GM23338 (cell line): ENCODE results near the gene HDAC5. TPM values are rescaled to one million over a fixed set of nuclear protein-coding genes. Genes with fewer than 3 reads are reported as not detected.

ENCODE experiments used
- ATAC-seq: fragments of 200-7000 bp; cut with Tn5 transposase; 3 replicates; pipeline ENCODE4 v1.9.1; 2020
- DNase-seq: peaks from one replicate; pipeline ENCODE4 v3.0.0-alpha.2; 2015; ENCODE audit warnings: low spot score
- H2AFZ ChIP-seq: fragments of 200-600 bp; sonication (generic); 2 replicates; pipeline ENCODE4 v1.8.0; 2016; ENCODE audit warnings: antibody characterized with exemption, mild to moderate bottlenecking, moderate library complexity
- H3F3A ChIP-seq: fragments of 200-600 bp; sonication (generic); replicated peaks from 2 replicates; pipeline ENCODE4 v1.8.0; 2017; ENCODE audit warnings: antibody characterized with exemption, mixed run types, low read depth
- H3K27ac ChIP-seq: fragments of 200-600 bp; sonication (generic); 2 replicates; pipeline ENCODE4 v1.6.1; 2016; ENCODE audit warnings: low read depth
- H3K27me3 ChIP-seq: fragments of 200-600 bp; sonication (generic); 2 replicates; pipeline ENCODE4 v1.8.0; 2016; ENCODE audit warnings: mild to moderate bottlenecking, mixed run types, moderate library complexity; ENCODE audit not compliant: insufficient read depth
- H3K36me3 ChIP-seq: fragments of 200-600 bp; sonication (generic); 2 replicates; pipeline ENCODE4 v1.8.0; 2016; ENCODE audit warnings: mild to moderate bottlenecking; ENCODE audit not compliant: insufficient read depth
- H3K4me1 ChIP-seq: fragments of 200-600 bp; sonication (generic); 2 replicates; pipeline ENCODE4 v1.8.0; 2016; ENCODE audit warnings: mild to moderate bottlenecking, moderate library complexity; ENCODE audit not compliant: insufficient read depth
- H3K4me2 ChIP-seq: fragments of 200-600 bp; sonication (generic); 2 replicates; pipeline ENCODE4 v1.7.1; 2017; ENCODE audit warnings: mixed run types
- H3K4me3 ChIP-seq: fragments of 200-600 bp; sonication (generic); 2 replicates; pipeline ENCODE4 v1.6.1; 2016; ENCODE audit warnings: mixed run types
- H3K79me2 ChIP-seq: fragments of 200-600 bp; sonication (generic); replicated peaks from 2 replicates; pipeline ENCODE4 v1.8.0; 2017; ENCODE audit warnings: mild to moderate bottlenecking; ENCODE audit not compliant: insufficient read depth
- H3K9me2 ChIP-seq: fragments of 200-600 bp; sonication (generic); 2 replicates; pipeline ENCODE4 v1.8.0; 2017; ENCODE audit not compliant: insufficient read depth
- H4K20me1 ChIP-seq: fragments of 200-600 bp; sonication (generic); replicated peaks from 2 replicates; pipeline ENCODE4 v1.8.0; 2017; ENCODE audit warnings: mild to moderate bottlenecking; ENCODE audit not compliant: insufficient read depth
- H3K27ac Mint-ChIP-seq: 2 replicates; pipeline ENCODE4 v1.8.0; 2020; ENCODE audit warnings: inconsistent platforms, mild to moderate bottlenecking, moderate library complexity, mixed read lengths
- H3K27me3 Mint-ChIP-seq: 3 replicates; pipeline ENCODE4 v1.8.0; 2022; ENCODE audit warnings: low read depth, mild to moderate bottlenecking, moderate library complexity, mixed read lengths, inconsistent platforms; ENCODE audit not compliant: insufficient read depth, poor library complexity
- H3K36me3 Mint-ChIP-seq: 3 replicates; pipeline ENCODE4 v1.8.0; 2021; ENCODE audit warnings: low read depth, mild to moderate bottlenecking, inconsistent platforms, moderate library complexity, mixed read lengths
- H3K4me1 Mint-ChIP-seq: 3 replicates; pipeline ENCODE4 v1.8.0; 2020; ENCODE audit warnings: mild to moderate bottlenecking, inconsistent platforms, mixed read lengths
- H3K4me3 Mint-ChIP-seq: 3 replicates; pipeline ENCODE4 v1.8.0; 2021; ENCODE audit warnings: moderate library complexity, mild to moderate bottlenecking, inconsistent platforms, mixed read lengths
- H3K9me3 Mint-ChIP-seq: 3 replicates; pipeline ENCODE4 v1.8.0; 2020; ENCODE audit warnings: moderate library complexity, mild to moderate bottlenecking, inconsistent platforms, mixed read lengths
- CREB1 ChIP-seq: fragments of 250-450 bp; sonication (Bioruptor Pico); IDR thresholded peaks from 2 replicates; pipeline ENCODE4 v1.5.0; 2020; ENCODE audit warnings: low read depth, mild to moderate bottlenecking, moderate library complexity
- EZH2 ChIP-seq: fragments of 200-600 bp; sonication (generic); IDR thresholded peaks from one replicate; pipeline ENCODE4 v1.8.0; 2017; ENCODE audit warnings: antibody characterized with exemption, mild to moderate bottlenecking, low read depth; ENCODE audit not compliant: unreplicated experiment
- EZH2phosphoT487 ChIP-seq: fragments of 200-600 bp; sonication (generic); IDR thresholded peaks from one replicate; pipeline ENCODE4 v1.8.1; 2018; ENCODE audit warnings: antibody characterized with exemption; ENCODE audit not compliant: unreplicated experiment
- JUNB ChIP-seq: IDR thresholded peaks from one replicate; pipeline ENCODE4 v1.6.1; 2016; ENCODE audit warnings: antibody characterized with exemption; ENCODE audit not compliant: unreplicated experiment
- NANOG ChIP-seq: IDR thresholded peaks from 2 replicates; pipeline ENCODE4 v1.6.1; 2016; ENCODE audit warnings: antibody characterized with exemption, borderline replicate concordance
- POLR2AphosphoS5 ChIP-seq: IDR thresholded peaks from 2 replicates; pipeline ENCODE4 v1.6.1; 2016; ENCODE audit warnings: antibody characterized with exemption, low read depth
- STAT1 ChIP-seq: IDR thresholded peaks from one replicate; pipeline ENCODE4 v1.6.1; 2016; ENCODE audit warnings: antibody characterized with exemption; ENCODE audit not compliant: unreplicated experiment
- ZNF114 ChIP-seq: fragments of 250-450 bp; sonication (Bioruptor Pico); IDR thresholded peaks from 2 replicates; pipeline ENCODE4 v1.5.0; 2020; ENCODE audit warnings: mild to moderate bottlenecking, moderate library complexity
- ZNF331 ChIP-seq: fragments of 250-450 bp; sonication (Bioruptor Pico); IDR thresholded peaks from 2 replicates; pipeline ENCODE4 v1.5.0; 2020; ENCODE audit warnings: low read depth, mild to moderate bottlenecking, moderate library complexity
- polyA plus RNA-seq: library from polyadenylated mRNA; unstranded; fragments of >200 nt; fragmentation: Nextera tagmentation; extraction: Ambion mirVana; gene quantifications from 2 replicates; pipeline ENCODE4 v1.2.1, GENCODE V29; 2016
- total RNA-seq: library from RNA; depleted of rRNA; stranded (reverse); fragments of >200 nt; shearing (Covaris generic); gene quantifications from 2 replicates; pipeline ENCODE4 v1.2.3, GENCODE V29; 2014
- TF ChIP-seq, protein P1 (sequence below), 2 experiments: fragments of 200-600 bp in 1 of 2; sonication (generic) in 1 of 2; conservative IDR thresholded peaks; 2 replicates each; pipeline versions ENCODE4 v1.5.1 to v1.6.1; 2016 to 2017; ENCODE audit warnings: antibody characterized with exemption in 2 of 2, low read depth in 2 of 2, mild to moderate bottlenecking in 2 of 2, moderate library complexity in 1 of 2
- TF ChIP-seq, protein P2 (sequence below): IDR thresholded peaks from one replicate; pipeline ENCODE4 v1.6.1; 2018; ENCODE audit warnings: antibody characterized with exemption; ENCODE audit not compliant: unreplicated experiment

Gene HDAC5
- total and polyA plus RNA-seq, 2 experiments from 2014 or later, result 16.9 to 71.1 TPM

DNA sequence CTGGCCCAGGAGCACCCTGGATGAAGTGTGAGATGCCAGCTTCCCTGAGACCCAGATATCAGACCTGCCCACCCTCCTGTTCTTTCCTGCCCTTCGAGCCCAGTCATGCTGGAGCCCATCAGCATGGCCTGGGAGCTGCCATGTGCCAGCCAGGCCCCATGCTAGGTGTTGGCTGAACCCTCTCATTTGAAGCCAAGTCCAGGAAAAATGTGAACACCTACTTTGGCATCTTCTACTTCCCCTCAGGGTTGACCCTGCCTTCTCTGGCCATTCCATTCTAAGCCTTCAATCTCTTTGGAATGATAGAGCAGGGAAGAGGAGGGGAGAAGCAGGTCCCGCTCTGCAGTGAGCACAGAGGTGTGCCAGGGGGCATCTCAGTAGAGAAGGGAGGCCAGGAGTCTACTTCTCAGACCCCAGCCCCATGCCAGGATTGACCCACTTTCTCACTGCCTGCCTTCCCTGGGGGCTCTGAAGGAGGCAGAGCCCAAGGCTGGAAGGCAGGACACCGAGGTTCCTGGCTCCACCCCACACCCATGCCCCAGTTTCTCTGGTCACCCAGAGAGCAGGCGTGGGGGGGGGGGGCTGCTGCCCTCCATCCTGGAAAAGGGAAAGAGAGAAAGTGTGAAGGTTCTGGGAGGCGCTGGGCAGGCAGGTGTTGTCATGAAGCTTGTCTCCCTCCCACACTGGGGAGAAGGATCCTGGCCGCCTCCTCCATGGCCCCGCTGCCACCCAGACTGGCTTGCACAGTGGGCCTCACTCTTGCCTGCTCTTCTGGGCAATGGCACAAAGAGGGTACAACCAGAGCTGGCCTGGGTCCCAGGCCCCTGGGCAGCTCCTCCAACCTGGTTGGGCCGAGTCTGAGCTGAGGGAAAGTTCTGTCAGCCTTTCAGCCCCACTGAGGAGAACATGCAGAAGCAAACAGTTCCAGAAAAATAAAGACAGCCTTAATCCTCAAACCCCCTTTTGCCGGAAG, 9.3 kb downstream of the HDAC5 start (continued):
- TF ChIP-seq, protein P1, sequence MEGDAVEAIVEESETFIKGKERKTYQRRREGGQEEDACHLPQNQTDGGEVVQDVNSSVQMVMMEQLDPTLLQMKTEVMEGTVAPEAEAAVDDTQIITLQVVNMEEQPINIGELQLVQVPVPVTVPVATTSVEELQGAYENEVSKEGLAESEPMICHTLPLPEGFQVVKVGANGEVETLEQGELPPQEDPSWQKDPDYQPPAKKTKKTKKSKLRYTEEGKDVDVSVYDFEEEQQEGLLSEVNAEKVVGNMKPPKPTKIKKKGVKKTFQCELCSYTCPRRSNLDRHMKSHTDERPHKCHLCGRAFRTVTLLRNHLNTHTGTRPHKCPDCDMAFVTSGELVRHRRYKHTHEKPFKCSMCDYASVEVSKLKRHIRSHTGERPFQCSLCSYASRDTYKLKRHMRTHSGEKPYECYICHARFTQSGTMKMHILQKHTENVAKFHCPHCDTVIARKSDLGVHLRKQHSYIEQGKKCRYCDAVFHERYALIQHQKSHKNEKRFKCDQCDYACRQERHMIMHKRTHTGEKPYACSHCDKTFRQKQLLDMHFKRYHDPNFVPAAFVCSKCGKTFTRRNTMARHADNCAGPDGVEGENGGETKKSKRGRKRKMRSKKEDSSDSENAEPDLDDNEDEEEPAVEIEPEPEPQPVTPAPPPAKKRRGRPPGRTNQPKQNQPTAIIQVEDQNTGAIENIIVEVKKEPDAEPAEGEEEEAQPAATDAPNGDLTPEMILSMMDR (conservative IDR thresholded peaks at IDR 0.05; ENCODE audit: low read depth in 2 of 2), result no peak
- TF ChIP-seq EZH2phosphoT487 (no peak), POLR2AphosphoS5 (no peak), ZNF331 (CRISPR knock-in tag) (no peak), NANOG (no peak), STAT1 (no peak), EZH2 (no peak), CREB1 (CRISPR knock-in tag) (no peak)
- TF ChIP-seq, protein P2, sequence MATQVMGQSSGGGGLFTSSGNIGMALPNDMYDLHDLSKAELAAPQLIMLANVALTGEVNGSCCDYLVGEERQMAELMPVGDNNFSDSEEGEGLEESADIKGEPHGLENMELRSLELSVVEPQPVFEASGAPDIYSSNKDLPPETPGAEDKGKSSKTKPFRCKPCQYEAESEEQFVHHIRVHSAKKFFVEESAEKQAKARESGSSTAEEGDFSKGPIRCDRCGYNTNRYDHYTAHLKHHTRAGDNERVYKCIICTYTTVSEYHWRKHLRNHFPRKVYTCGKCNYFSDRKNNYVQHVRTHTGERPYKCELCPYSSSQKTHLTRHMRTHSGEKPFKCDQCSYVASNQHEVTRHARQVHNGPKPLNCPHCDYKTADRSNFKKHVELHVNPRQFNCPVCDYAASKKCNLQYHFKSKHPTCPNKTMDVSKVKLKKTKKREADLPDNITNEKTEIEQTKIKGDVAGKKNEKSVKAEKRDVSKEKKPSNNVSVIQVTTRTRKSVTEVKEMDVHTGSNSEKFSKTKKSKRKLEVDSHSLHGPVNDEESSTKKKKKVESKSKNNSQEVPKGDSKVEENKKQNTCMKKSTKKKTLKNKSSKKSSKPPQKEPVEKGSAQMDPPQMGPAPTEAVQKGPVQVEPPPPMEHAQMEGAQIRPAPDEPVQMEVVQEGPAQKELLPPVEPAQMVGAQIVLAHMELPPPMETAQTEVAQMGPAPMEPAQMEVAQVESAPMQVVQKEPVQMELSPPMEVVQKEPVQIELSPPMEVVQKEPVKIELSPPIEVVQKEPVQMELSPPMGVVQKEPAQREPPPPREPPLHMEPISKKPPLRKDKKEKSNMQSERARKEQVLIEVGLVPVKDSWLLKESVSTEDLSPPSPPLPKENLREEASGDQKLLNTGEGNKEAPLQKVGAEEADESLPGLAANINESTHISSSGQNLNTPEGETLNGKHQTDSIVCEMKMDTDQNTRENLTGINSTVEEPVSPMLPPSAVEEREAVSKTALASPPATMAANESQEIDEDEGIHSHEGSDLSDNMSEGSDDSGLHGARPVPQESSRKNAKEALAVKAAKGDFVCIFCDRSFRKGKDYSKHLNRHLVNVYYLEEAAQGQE, result no peak

DNA sequence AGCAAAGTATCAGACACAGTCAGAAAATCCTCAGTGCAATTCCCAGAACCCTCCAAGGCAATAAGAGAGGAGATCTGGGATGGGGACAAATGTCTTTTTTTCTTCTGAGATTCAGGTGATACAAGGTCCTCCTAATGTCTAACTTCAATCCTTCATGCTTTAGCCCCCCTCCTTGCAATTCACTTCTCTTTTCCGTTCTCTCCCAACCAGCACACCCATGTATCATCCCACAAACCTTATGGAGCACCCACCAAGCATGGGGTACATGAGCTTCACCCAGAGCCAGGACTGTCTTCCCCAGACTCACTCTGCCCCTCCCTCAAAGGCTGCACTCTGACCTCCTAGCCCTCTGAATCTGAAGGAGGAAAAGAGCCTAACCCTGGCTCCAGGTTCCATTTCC, 10.1 kb downstream of the HDAC5 start:
- peaks cover 62% of the 10 kb centered on the region for H3K4me1 Mint-ChIP-seq
- Histone ChIP-seq H3K4me1 (peaks cover 38% of the 10 kb centered on the region), H3K4me2 (no peak overlapping the region), H3K4me3 (no peak overlapping the region), H3K36me3 (no peaks in the 10 kb centered on the region), H3F3A (peaks cover 23% of the 10 kb centered on the region; the same call in 1 of the 2 replicates), H4K20me1 (peaks cover 3% of the 10 kb centered on the region), H3K27ac (no peak overlapping the region), H2AFZ (no peak overlapping the region), H3K27me3 (no peaks in the 10 kb centered on the region), H3K9me2 (no peaks in the 10 kb centered on the region), H3K79me2 (peaks cover 12% of the 10 kb centered on the region)
- peaks cover 3% of the 10 kb centered on the region; the same call in 1 of the 3 replicates for H3K36me3 Mint-ChIP-seq
- H3K9me3 Mint-ChIP-seq, result no peaks in the 10 kb centered on the region
- DNase-seq, result no peak
- no peak for ATAC-seq
- peaks cover 6% of the 10 kb centered on the region for H3K27me3 Mint-ChIP-seq
- H3K4me3 Mint-ChIP-seq, result no peak overlapping the region
- H3K27ac Mint-ChIP-seq, result no peak overlapping the region
- no peak for TF ChIP-seq ZNF114 (CRISPR knock-in tag)
- no peak for TF ChIP-seq JUNB
- no peak for TF ChIP-seq STAT1
- TF ChIP-seq, protein P1 (conservative IDR thresholded peaks at IDR 0.05; ENCODE audit: low read depth in 2 of 2), result no peak
- no peak for TF ChIP-seq EZH2phosphoT487
- TF ChIP-seq ZNF331 (CRISPR knock-in tag), result no peak
- no peak for TF ChIP-seq POLR2AphosphoS5
- TF ChIP-seq NANOG, result no peak
